GM21528 (cell line): ENCODE results near the gene FDXR.

Experiments
- ATAC-seq: cut with Tn5 transposase; IDR thresholded peaks from one replicate; pipeline ENCODE4 v1.9.1; 2021; ENCODE audit warnings: mild to moderate bottlenecking, moderate library complexity; ENCODE audit not compliant: unreplicated experiment, low FRiP score

The FDXR gene

GRCh38 chr17:74840989-74841666 lies 31.7 kb downstream of the FDXR start:
- ATAC-seq = no peak

- ATAC-seq = no peak
Measured at GRCh38 chr17:74839990-74840852, 32.6 kb downstream of the FDXR start.

GRCh38 chr17:74838274-74838673 lies 34.5 kb downstream of the FDXR start:
- ATAC-seq = no peak

- ATAC-seq = no peak
Measured at GRCh38 chr17:74836691-74837467, 35.9 kb downstream of the FDXR start.

GRCh38 chr17:74836191-74836590 lies 36.6 kb downstream of the FDXR start:
- ATAC-seq = no peak

DNA sequence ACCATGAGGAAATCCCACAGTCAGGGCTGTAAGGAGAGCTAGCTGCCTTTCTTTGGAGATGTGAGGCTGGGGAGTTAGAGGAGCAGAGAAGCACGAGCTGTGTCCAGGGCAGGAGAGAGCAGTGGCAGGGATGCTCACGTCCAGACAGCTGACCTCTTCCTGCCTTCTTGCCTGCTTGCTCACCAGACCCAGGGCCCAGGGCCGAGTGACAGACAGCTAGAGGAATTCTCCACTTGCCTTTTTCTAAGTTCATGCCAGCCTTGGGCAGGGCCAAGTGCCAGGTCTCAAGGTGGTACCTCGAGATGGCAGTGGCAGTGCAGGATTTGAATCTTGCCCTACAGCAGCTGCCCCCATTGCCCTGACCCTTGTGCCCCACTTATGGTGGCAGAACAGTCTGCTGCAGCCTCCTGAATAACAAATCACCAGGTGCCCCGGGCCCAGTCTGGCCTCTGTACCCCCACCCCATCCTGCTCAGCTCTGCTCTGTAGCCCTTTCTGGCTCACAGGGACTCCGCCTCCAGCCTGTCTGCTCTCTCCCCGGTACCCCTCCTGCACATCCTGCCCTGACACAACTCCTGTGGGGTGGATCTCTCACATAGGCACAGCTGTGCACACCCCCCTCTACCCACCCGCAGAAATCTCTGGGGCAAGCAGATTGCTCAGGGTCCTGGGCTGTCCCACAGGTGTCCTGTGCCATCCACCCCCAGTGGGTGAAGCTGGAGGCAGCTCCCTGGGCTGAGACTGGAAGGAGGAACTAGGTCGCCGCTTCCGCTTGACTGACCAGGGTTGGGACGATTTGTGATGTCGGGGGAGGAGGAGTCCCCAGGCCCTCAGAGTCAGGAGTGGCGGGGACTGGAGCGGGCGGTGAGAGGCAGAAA lies 39.1 kb downstream of the FDXR start:
- no peak for ATAC-seq

GRCh38 chr17:74832421-74832820 lies 40.4 kb downstream of the FDXR start:
- ATAC-seq = no peak

GRCh38 chr17:74831444-74832146 lies 41.2 kb downstream of the FDXR start:
- ATAC-seq = no peak

DNA sequence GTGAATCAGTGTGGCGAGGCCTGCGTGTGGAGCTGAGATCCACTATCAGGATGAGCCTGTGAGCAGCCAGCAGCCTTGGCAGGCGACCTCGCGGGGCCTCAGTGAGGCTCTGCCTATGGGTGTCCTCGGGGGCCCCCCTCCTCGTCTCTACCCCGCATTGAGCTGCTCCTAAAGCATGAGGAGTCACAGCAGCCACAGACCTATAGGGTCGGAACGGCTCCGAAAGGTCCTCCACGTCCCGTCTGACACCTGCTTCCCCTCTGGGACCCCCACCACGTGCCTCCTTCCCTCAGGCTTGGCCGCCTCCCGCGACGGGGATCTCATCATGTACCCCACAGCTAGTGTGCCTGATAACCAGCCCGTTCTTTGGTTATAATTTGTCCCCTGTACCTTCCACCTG lies 41.9 kb downstream of the FDXR start:
- no peak for ATAC-seq

GRCh38 chr17:74827800-74828199 lies 45.0 kb downstream of the FDXR start:
- no peak for ATAC-seq

- ATAC-seq = no peak
Measured at GRCh38 chr17:74825952-74826719, 46.7 kb downstream of the FDXR start.

DNA sequence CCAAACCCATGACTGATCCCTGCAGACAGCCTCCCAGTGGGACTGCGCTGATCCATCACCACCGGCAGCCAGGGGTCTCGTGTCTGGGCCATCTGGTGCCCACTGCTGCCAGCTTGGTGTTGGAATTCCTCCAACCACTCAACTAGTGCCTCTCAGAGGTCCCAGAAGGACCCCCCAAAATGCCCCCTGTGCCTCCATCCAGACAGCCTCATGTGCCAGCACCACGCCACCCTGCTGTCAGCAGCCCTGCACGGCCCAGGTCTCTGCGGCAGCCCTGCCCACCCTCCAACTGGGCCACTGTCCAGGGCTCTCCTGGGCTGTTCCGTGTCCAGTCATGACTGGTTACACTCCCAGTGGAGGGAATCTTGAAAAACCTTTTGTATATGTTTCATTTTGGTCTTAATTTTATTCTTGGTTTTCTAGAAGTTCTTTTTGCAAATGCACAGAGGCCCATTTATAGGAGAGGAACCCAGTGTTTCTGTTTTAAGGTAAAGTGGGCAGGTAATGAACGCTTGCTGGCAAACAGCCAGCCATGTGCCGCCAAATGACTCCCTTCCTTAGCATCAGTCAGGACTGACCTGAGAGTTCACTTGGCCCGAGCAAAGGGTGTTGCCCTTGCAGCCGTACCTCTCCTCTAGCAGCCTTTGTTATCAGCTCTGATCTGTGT lies 47.7 kb downstream of the FDXR start:
- ATAC-seq = no peak

GRCh38 chr17:74822939-74823367 lies 49.8 kb downstream of the FDXR start:
- ATAC-seq = no peak

DNA sequence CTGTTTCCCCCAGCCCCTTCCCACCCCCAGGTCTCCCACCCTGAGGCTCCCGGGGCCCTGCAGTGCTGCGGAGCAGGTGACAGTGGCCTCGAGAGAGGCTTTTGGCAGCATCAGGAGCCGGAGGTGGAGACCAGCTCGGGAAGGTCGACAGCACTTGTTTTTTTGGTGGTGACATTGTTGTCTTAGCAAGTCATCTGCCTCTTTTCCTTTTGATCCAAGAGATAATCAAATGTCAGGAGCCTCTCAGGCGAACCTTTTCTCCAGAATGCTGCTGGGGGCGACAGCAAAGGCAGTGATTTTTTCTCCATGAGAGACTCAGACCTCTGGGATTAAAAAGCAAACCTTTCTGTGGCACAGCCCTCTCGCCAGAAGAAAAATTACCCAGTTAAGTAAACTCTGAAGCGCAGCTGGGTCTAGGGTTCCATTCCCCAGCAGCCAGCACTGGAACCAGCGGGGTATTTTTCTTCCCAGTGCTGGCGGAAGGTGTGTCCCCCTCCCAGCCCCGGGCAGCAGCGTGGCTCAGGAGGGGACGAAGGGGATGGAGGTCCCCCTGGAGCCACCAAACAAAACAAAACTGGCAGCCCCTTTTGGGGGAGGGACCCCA lies 50.4 kb downstream of the FDXR start:
- no peak for ATAC-seq

DNA sequence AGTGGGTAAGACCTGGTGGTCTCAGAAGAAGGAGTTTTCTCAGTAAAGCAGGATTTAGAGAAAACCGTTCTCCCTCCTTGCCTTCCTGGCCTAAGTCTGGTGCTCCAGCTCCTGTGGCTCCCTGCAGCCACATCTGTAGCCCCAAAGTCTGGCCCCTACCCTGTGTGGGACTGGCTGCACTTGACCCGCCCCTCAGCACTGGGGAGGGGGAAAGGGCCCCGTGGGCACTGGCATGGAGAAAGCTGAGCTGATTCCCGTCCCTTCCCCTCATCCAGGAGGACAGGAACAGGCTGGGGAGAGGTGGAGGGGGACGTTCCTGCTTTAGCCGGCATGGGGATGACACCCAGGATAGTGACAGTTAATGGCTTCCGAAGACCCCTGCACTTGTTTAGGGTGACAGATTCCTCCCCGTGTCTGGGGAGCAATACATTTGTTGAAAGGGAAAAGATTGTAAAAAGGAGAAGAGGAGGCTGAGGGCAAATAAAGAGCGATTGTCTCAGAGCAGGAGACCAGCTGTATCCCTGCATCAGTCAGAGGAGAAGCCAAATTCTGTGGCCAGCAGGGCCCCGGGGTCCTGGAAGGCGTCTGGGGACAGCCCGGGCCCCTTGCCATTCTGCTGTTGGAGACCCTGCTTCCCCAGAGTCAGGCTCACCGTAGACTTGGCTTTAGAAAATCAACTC lies 51.0 kb downstream of the FDXR start:
- ATAC-seq = no peak

DNA sequence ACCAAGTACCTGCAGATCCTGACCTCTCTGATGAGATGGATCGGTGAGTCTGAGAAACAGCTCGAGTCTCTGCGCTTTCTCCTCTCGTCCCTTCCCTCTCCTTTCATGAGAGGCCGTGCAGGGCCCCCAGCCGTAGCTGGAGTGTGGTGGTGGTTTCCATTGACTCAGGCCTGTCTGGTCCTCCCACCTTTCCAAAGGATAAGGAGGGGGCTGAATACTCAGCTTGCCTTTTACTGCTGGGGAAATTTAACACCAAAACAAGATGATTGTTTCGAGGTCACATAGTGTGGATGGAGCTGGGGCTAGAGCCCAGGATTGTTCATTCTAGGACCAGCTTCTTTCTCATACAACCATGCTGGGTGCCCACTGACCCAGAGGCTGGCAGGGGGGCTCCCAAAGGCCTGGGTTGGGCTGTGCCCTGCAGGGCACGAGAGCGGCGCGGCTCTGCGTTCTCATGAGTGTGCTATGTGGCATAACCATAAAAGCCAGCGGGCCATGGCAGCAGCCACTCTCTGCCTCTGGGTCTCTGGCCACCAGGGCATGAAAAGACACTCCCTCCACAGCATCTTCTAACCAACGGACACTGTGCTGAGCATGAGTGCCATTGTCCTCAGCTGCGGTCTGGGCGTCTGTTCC lies 52.9 kb downstream of the FDXR start:
- ATAC-seq = no peak
